Endodermal cell (in vitro differentiated cells): ENCODE measurements around the gene HIBADH. TPM values are rescaled to one million over a fixed set of nuclear protein-coding genes. Genes with fewer than 3 reads are reported as not detected.

Source experiments
- DNase-seq: peaks from one replicate; pipeline ENCODE4 v3.0.0-alpha.2; 2017
- H3K27ac ChIP-seq: 2 replicates; pipeline ENCODE4 v1.5.1; 2013; ENCODE audit warnings: mild to moderate bottlenecking, low read depth, low read length, moderate library complexity
- H3K27me3 ChIP-seq: 2 replicates; pipeline ENCODE4 v1.6.1; 2013; ENCODE audit warnings: mild to moderate bottlenecking, low read length, moderate library complexity; ENCODE audit not compliant: insufficient read depth, control insufficient read depth, poor library complexity, severe bottlenecking
- H3K36me3 ChIP-seq: 2 replicates; pipeline ENCODE4 v1.7.0; 2013; ENCODE audit warnings: mild to moderate bottlenecking, low read length, moderate library complexity; ENCODE audit not compliant: control insufficient read depth, insufficient read depth
- H3K4me1 ChIP-seq: one replicate; pipeline ENCODE4 v1.7.0; 2013; ENCODE audit warnings: low read length; ENCODE audit not compliant: control insufficient read depth, insufficient read depth
- H3K4me3 ChIP-seq: 2 replicates; pipeline ENCODE4 v1.5.1; 2013; ENCODE audit warnings: mild to moderate bottlenecking, low read length, moderate library complexity
- H3K9ac ChIP-seq: 2 replicates; pipeline ENCODE4 v1.6.1; 2013; ENCODE audit warnings: mild to moderate bottlenecking, low read length, moderate library complexity; ENCODE audit not compliant: poor library complexity, severe bottlenecking; ENCODE audit errors: extremely low read depth
- H3K9me3 ChIP-seq: 2 replicates; pipeline ENCODE4 v1.6.1; 2013; ENCODE audit warnings: mild to moderate bottlenecking, low read length, moderate library complexity; ENCODE audit not compliant: control insufficient read depth
- H3K27ac Mint-ChIP-seq: 2 replicates; pipeline ENCODE4 v1.8.0; 2020; ENCODE audit warnings: mixed read lengths
- H3K27me3 Mint-ChIP-seq: 2 replicates; pipeline ENCODE4 v1.8.0; 2021; ENCODE audit warnings: mild to moderate bottlenecking, mixed read lengths; ENCODE audit not compliant: insufficient read depth
- H3K36me3 Mint-ChIP-seq: 2 replicates; pipeline ENCODE4 v1.8.0; 2020; ENCODE audit warnings: low read depth, mixed read lengths
- H3K4me1 Mint-ChIP-seq: 2 replicates; pipeline ENCODE4 v1.8.0; 2020; ENCODE audit warnings: mixed read lengths
- H3K4me3 Mint-ChIP-seq: 2 replicates; pipeline ENCODE4 v1.8.0; 2020; ENCODE audit warnings: mild to moderate bottlenecking, moderate library complexity, mixed read lengths
- H3K9me3 Mint-ChIP-seq: 2 replicates; pipeline ENCODE4 v1.8.0; 2020; ENCODE audit warnings: mild to moderate bottlenecking, mixed read lengths
- WGBS, 2 experiments: methylation state at CpG; one replicate each; pipeline versions ENCODE4 v1.1.5 to v1.1.7; 2013; ENCODE audit warnings: missing lambda C conversion rate in 2 of 2, mixed read lengths in 1 of 2; ENCODE audit not compliant: insufficient coverage in 1 of 2, insufficient read length in 1 of 2; 5-methylcytosine and 5-hydroxymethylcytosine counted together
- total RNA-seq, 2 donors: library from RNA; stranded (reverse); fragmentation: NEBNext Ultra II Directional in 1 of 2; extraction: Animal tissue kit (Norgen Biotek cat#: 25700) in 1 of 2; gene quantifications; 2 replicates in 1 of 2; 3 replicates in 1 of 2; pipeline ENCODE4 v1.2.1, GENCODE V29; 2021
- TF ChIP-seq, protein P1 (sequence below): fragments of 200-600 bp; sonication (generic); conservative IDR thresholded peaks from 2 replicates; pipeline ENCODE4 v1.5.0; 2021; ENCODE audit warnings: antibody characterized with exemption, mild to moderate bottlenecking

The HIBADH gene
- total RNA-seq, 2 donors from 2014 or later = 48.3 to 78.1 TPM

DNA sequence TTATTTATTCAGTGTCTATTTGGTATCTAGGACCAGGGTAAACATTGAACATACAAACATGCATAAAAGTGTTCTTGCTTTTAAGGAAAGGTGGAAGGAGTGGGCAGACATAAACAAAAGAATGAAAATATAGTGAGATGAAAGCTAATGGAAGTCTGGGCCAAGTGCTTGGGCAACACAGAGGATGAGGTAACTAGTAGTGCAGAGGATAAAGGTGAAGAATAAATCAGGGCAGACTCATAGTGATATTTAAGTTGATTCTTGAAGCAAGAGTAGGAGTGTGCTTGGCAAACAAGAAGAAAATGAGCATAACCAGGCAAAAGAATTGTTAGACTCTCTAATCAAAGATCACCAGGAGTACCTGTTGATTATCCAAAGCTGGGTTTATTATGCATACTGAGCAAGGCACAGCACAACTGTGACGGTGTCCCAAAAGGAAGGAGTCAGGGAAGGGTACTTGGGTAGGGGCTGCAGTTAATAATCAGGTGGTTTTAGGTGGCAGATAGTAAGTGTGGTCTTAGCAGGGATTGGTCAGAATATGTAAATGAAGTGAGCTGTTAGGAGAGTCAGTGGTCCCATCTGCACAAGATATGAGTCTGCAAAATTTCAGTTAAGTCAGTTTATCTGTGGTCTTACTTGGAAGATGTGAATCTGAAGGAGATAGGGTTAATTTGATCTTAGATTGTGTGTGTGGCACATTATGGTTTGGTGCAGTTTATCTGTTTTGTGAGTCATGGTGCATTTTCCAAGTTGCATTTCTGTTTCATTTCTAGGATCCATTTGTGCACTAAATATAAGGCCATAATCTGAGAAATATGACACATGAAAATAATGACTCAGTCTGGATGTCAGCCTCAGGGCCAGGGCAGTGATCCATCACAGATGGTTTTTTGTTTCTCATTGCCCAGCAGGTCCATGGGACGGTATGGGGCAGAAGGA lies 46.7 kb upstream of the HIBADH start:
- Mint-ChIP-seq H3K9me3 (no peaks in the 10 kb centered on the region), H3K36me3 (no peaks in the 10 kb centered on the region), H3K4me3 (no peak overlapping the region), H3K27ac (no peak overlapping the region), H3K27me3 (no peaks in the 10 kb centered on the region), H3K4me1 (peaks cover 4% of the 10 kb centered on the region)
- Histone ChIP-seq H3K27me3 (no peaks in the 10 kb centered on the region), H3K9me3 (no peaks in the 10 kb centered on the region), H3K4me1 (no peaks in the 10 kb centered on the region), H3K27ac (no peak overlapping the region), H3K4me3 (no peak overlapping the region), H3K9ac (no peak overlapping the region), H3K36me3 (no peaks in the 10 kb centered on the region)
- 86 to 100% methylated on average over 2 of the region's 2 CpGs for WGBS, 2 experiments
- DNase-seq = no peak
- TF ChIP-seq, protein P1, sequence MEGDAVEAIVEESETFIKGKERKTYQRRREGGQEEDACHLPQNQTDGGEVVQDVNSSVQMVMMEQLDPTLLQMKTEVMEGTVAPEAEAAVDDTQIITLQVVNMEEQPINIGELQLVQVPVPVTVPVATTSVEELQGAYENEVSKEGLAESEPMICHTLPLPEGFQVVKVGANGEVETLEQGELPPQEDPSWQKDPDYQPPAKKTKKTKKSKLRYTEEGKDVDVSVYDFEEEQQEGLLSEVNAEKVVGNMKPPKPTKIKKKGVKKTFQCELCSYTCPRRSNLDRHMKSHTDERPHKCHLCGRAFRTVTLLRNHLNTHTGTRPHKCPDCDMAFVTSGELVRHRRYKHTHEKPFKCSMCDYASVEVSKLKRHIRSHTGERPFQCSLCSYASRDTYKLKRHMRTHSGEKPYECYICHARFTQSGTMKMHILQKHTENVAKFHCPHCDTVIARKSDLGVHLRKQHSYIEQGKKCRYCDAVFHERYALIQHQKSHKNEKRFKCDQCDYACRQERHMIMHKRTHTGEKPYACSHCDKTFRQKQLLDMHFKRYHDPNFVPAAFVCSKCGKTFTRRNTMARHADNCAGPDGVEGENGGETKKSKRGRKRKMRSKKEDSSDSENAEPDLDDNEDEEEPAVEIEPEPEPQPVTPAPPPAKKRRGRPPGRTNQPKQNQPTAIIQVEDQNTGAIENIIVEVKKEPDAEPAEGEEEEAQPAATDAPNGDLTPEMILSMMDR = no peak

DNA sequence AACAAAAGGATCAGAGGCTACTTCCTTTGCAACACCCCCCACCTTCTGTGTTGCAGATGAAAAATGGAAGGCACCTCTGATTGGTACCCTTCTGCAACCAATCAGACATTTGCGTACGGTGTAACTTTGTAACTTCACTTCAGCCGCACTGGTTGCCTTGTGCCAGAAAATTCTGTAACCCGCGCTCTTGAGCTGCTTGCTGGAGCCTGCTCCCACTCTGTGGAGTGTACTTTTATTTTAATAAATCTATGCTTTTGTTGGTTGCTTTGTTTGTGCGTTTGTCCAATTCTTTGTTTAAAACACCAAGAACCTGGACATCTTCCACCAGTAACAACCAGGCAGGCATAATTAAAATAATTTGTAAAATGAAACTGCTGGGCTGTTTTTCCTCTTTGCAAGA lies 45.8 kb upstream of the HIBADH start:
- Mint-ChIP-seq H3K4me3 (no peak overlapping the region), H3K4me1 (peaks cover 4% of the 10 kb centered on the region), H3K27me3 (no peaks in the 10 kb centered on the region), H3K36me3 (no peaks in the 10 kb centered on the region), H3K27ac (no peak overlapping the region), H3K9me3 (no peaks in the 10 kb centered on the region)
- Histone ChIP-seq H3K4me1 (no peaks in the 10 kb centered on the region), H3K36me3 (no peaks in the 10 kb centered on the region), H3K9me3 (no peaks in the 10 kb centered on the region), H3K4me3 (no peak overlapping the region), H3K27ac (no peak overlapping the region), H3K27me3 (no peaks in the 10 kb centered on the region), H3K9ac (no peak overlapping the region)
- no peak for DNase-seq
- TF ChIP-seq, protein P1 = no peak
- 98% methylated on average over 5 of the region's 6 CpGs; no CpG with 5 or more reads in 1 of the 2 experiments for WGBS, 2 experiments

DNA sequence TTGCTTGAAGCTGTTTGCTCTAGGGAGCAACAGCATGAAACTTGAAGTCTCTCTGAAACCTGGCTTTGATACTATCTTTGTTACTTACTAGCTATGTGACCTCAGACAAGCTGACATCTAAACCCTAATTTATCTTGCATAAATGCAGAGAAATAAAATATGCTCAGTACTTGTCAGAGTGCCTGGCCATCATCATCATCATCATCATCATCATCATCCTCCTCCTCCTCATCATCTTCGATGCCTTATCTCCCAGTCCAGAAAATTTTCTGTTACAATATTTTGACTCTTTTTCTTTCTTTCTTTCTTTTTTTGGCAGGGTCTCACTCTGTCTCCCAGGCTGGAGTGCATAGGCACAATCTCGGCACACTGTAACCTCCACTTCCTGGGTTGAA lies 42.5 kb upstream of the HIBADH start:
- Histone ChIP-seq H3K27me3 (no peaks in the 10 kb centered on the region), H3K27ac (no peak overlapping the region), H3K9ac (no peak overlapping the region), H3K36me3 (no peaks in the 10 kb centered on the region), H3K4me3 (no peak overlapping the region), H3K9me3 (no peaks in the 10 kb centered on the region), H3K4me1 (no peaks in the 10 kb centered on the region)
- peaks cover 16% of the 10 kb centered on the region for H3K4me1 Mint-ChIP-seq
- no peak overlapping the region for H3K4me3 Mint-ChIP-seq
- 93 to 95% methylated on average over 2 of the region's 2 CpGs for WGBS, 2 experiments
- TF ChIP-seq, protein P1 = no peak
- no peak for DNase-seq
- no peaks in the 10 kb centered on the region for H3K27me3 Mint-ChIP-seq
- no peaks in the 10 kb centered on the region for H3K9me3 Mint-ChIP-seq
- no peak overlapping the region for H3K27ac Mint-ChIP-seq
- no peaks in the 10 kb centered on the region for H3K36me3 Mint-ChIP-seq
